ENCODE data around the gene RSU1.
"Not testable (repeated sequence)": the region's sequence is repeated elsewhere in the genome, so short reads cannot be mapped to it uniquely, and the experiment has no call there.

RSU1 gene

DNA sequence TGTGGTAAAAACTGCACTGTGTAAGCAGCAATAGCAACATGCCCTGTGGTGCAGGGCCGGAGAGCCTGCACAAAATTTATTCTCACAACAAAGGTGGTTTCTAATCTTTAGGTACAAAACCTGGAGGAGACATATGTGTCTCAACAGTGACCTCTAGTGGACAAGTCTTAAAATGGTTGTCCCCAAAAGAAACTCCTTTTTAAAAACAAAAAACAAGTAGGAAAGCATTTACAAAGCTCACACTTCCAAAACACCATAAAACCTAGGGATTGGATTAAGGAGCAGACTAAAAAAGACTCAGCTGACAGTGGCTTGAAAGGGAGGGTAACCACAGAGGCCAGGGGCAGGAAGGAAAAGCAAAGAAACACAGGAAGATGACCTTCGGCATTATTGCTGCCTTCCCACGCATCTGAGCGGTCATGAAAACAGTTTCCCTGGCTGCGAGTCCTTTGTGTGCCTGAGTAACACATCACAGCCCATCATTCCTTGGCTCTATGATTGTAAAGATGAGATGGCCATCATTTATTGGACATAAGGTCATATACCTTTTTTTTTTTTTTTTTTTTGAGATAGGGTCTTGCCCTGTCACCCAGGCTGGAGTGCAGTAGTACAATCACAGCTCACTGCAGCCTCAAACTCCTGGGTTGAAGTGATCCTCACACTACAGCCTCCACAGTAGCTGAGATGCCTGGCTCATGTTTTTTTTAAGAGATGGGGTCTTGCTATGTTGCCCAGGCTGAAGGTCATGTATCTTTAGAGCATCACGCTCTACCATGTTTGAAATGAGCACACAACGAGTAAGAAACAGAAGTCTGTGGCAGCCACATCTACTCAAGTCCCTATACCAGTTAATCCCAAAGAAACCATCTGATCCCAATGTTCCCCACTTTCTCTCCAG lies 39.5 kb downstream of the RSU1 start:
- peak; percentile 11 for DNase-seq

DNA sequence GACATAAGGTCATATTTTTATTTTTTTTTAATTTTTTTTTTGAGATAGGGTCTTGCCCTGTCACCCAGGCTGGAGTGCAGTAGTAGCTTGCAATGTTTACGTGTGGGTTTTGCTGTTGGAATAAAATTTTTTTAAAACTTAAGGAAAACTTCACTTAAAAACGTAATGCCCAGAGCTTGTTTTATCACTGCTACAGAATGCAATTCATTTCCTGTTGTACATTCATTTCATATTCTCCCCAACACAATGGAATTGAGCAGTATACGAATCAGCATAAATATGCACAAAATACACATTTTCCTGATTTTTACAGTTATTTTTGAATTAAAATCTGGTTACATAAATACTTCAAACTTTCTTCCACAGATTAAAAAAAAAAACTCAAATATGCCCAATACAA lies 40.3 kb downstream of the RSU1 start:
- no peak for DNase-seq

DNA sequence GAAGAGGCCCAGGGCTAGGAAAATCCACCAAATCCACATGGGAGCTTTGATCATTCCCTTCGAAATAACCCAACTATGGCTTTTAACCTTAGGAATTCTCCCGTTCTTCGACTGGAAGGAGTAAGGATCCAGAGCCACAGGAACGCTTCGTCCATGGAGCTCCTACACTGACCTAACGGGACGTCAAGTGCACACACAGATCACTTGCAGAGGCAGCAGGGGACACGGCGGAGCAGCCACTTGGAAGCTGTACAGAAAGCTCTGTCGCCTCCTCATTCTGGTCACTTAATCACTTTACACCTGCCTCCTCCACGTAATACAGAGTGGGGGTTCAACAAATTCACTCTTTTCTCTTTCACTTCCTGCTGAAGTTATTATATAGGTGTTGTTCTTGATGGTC lies 43.9 kb downstream of the RSU1 start:
- no peak for DNase-seq

DNA sequence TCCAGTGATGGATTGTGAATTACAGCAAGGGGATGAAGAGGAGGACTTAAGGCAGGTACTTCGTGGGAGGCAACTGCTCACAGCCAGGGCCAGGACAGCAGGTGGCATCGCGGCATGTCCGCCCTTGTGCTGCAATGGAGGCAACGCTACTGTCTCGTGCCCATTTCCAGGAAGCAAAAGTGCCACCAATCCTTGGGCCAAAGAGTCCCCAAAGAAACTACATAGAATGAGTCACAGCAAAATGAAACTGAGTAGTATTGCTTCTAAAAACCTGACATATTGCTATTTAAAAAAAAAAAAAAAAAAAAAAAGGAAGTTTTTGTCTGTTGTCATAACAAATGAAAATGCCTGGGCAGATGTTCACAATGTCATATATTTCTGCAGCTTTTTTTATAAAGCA lies 46.6 kb downstream of the RSU1 start:
- no peak for DNase-seq

DNA sequence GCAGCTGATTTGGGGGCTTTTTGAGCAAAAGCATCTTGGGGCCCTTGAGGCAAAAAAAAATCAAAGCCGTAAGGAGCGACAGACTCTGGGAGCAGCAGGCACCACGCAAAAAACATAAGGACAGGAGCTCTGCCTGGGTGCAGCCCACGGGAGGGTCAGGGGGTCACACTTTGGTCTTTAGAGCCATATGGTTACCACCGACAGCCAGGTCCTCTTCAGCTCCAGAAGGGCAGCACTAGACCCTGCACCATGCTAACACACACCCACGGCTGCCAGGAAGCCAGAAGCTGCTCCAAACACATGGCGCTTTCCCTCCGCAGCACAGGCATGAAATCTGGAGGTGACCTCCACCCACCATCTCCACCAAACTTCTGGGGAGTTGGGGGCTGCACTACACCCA lies 47.1 kb downstream of the RSU1 start:
- no peak for DNase-seq

DNA sequence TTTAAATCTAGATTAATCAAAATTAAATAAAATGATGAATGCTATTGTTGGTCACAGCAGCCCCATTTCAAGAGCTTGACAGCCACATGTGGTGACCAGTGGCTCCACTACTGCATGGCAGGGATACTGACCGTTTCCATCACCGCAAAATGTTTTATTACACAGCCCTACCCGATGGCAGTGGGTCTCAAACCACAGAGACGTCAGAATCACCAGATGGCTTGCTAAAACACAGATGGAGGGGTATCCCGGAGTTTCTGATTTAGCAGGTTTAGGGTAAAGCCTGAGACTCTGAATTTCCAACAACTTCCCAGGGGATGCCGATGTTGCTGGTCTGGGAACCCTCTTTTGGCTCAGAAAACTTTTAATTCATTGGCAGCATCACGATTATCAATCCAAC lies 47.9 kb downstream of the RSU1 start:
- no peak for DNase-seq

DNA sequence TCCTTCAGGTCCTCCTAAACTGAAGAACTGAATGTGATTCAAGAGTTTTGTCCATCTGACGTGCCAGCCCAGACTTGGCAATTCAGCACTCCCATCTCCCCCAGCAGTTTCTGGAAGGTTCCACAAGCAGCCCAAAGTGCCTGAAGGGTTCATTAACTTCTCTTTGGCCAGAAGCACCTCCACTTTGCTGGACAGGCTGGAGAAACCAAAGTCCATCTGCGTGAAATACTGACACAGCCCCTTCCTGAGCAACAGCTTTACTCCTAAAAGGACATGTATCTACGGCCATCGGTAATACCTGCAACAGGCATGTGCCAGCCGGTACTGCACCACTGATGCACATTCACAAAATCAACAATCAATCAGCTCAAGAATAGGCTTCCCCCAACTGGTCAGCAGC lies 48.5 kb downstream of the RSU1 start:
- DNase-seq = no peak

DNA sequence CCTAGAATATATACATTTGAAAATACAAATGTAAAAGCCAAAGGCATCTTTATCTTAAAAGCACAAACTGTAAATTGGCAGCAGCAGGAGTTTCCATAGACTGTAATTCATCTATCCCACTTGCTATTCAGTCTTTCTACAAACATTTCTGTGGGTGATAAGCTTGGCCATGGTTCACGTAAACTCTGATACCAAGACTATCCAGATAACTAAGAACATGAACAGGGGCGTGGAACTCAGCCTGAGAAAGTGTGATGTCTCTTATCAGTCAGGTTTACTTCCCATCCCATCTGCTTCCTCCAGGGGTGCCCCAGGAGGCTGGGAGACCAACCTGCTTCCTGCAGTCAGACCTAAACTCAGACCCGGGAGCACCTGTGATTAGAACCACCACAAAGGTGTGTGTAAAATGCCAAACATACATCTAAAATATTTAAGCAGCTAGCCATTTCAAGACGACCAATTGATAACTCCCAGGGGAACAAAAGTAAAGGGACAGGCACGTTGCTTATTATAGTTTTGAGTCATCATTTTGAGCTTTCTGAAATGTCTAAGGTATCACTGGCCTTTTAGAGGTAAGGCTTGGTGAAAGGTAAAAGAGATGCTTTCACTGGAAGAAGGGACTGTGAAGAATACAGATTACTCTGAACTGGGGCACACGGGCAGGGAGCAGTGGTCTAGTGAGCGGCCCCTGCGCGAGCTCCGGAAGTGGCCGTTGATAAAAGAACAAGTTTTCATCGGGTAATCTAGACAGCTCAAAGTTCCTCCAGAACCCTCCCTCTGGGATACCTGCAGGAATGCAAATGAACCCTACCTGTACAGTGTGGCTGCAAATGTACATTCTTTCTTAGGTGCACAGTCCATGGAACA lies 51.5 kb downstream of the RSU1 start:
- no peak for DNase-seq

DNA sequence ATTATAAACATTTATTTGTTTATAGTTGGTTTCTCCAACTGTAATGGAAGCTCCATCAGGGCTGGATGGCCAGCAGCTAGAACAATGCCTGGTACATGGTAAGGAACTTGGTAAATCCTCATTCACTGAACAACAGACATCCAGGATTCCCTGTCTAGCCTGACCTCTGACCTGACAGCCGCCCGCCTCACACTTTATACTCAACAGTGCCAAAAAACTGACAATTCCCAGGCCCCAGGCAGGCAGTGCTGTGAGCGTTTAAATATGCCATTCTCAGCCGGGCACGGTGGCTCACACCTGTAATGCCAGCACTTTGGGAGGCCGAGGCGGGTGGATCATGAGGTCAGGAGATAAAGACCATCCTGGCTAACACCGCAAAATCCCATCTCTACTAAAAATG lies 55.9 kb downstream of the RSU1 start:
- DNase-seq = no peak

DNA sequence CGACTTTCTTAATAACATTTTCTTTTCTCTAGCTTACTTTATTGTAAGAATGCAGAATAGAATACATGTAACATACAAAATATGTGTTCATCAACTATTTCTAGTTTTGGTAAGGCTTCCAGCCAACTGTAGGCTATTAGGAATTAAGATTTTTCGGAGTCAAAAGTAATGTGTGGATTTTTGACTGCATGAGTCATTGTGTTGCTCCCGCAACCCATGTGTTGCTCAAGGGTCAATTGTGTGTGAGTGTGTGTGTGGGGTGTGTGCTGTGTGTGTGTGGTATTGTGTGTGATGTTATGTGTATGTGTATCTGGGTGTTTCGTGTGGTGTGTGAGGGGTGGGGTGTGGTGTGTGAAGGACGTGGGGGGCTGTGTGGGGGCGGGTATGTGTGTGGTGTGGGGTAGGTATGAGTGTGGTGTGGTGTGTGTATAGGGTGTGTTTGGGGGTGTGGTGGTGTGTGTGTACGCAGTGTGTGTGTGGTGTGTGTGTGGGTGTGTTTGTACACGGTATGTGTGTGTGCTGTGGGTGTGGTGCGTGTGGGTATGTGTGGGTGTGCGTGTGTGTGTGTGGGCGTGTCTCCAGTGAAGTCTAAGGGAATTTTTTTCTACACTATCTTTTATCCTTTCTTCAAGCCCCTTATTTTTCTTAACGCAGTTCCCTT lies 60.5 kb downstream of the RSU1 start:
- no peak for DNase-seq

DNA sequence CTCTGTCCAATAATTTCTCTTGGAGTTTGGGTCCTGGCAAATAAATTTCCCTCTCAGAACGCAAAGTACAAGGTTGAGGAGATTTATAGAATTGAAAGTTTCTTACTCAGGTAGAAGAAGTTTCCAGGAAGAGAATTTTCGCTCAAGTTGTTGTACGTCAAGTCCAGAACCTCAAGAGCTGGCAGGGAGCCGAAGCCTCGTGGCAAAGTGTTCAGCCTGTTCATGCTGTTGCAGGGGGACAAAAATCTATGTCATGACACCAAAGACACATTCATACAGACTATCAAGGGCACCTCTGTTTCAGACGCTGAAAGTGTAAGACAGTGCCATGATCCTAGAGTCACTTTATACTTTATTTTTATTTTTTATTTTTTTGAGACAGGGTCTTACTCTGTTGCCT lies 62.5 kb downstream of the RSU1 start:
- DNase-seq = no peak

DNA sequence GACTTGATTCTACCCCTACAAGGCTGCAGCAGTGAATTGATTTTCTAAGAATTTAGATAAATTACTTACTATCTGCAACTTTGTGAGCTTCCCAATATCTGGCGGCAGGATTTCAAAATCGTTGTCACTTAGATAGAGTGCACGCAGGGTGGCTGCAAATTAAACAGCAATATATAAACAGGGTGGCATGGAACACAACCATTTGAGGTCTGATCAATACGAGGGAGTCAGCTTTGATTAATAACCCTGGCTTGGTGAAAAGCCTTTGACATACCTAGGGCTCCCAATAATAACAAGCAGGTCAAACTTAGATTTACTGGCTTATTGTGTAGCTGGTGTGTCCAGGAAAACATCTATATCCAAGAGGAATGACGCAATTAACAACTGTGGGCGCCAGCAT lies 64.4 kb downstream of the RSU1 start:
- DNase-seq = not testable (repeated sequence)

DNA sequence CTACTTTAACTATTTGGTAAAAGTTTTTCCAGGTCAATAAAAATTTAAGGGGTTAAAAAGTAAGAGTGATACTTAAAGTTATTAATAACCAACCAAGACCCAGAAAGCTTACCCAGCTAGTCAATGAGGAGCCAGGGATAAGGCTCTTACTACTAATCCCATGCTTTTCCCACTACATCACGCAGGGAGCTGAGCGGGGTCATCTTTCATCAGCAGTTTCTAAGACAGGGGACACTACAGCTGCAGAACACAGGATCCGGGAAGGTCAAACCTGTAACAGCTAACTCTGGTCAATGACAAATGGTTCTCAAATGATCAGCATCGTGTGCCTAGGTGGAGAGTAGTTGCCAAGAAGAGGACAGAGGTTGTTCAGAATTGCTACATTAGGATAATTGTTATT lies 65.1 kb downstream of the RSU1 start:
- no peak for DNase-seq

DNA sequence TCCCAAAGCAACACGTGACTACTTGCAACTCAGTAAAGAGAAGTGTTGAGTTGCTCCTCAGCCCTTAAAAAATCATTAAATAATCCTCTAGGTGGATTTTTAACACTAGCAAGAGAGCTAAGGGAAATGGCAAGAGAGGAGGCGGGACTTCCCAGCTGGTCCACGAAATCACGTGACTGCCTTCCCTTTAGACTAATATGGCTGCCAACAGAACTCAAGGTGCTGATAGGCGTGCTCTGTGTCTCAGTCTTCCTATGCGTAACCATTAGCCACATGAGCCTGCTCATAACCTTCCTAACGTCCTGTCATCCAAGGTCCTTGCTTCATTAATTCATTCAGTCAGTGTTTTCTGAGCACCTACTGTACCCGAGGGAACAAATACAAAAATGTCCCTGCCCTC lies 66.0 kb downstream of the RSU1 start:
- no peak for DNase-seq

DNA sequence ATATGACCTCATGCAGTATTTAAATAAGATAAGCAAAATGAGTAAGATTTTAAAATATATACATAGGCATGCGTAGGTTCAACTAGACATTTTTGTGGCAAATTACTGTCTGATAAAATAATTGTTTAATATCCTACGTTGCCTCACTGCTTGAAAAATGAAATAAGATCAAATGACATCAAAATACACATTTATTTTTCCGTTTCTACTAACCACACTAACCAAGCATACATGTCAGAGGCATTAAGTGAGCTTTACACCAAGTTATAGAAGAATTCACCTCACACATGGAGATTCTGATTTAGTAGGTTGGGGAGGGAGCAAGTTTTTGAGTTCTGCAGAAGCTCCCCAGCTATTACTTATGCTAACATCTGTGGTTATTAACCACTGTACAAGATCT lies 66.8 kb downstream of the RSU1 start:
- DNase-seq = no peak

DNA sequence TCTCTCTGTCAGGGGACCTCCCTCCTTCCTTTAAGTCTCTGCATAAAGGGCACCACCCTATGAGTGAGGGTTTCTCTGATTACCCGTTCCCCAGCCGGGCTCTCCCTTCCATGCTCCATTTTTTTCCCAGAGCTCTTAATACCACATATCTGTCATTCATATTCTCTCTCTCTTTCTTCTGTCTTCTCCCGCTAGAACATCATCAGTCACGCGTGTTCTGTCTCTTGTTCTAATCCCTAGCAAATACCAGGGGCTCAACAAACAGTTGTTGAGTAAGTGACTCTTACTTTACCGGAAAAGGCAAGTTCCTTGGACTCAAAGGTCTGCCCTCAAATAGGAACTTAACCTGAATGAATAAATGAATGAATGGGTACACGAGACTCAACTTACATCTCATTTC lies 68.5 kb downstream of the RSU1 start:
- DNase-seq = no peak

DNA sequence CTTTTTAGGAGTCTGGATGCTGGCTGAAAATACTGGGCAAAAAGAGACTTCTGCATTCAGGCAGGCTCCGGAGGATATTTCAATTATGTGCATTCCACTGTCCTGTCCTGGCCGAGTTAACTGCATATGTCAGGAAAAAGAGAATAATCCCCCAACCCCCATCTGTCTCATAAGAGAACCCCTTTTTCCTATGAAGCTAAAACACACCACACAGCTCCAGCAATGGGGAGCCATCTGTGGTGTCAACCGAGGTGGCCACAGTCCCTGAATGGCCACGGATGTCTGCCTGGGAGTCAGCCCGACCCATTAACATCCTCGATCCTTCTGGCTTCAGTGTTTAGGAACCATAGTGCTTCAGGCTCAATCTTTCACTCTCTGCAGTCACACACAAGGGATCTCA lies 70.4 kb downstream of the RSU1 start:
- no peak for DNase-seq

DNA sequence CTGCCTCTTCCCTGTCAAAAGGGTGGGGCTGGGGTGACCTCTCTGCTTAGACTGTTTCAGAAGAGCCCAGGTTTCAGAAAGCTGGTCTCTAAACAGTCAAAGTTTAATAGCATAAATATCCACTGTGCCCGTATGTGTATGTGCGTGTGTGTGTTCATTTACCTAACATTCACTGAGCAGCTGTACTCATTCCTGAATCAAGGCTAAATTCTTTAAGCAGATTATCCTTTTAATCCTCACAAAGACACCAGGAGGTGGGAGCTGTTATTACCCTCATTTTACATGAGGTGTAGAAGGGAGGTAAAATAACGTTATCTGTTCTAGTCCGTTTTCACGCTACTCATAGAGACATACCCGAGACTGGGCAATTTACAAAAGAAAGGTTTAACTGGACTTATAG lies 72.2 kb downstream of the RSU1 start:
- no peak for DNase-seq

DNA sequence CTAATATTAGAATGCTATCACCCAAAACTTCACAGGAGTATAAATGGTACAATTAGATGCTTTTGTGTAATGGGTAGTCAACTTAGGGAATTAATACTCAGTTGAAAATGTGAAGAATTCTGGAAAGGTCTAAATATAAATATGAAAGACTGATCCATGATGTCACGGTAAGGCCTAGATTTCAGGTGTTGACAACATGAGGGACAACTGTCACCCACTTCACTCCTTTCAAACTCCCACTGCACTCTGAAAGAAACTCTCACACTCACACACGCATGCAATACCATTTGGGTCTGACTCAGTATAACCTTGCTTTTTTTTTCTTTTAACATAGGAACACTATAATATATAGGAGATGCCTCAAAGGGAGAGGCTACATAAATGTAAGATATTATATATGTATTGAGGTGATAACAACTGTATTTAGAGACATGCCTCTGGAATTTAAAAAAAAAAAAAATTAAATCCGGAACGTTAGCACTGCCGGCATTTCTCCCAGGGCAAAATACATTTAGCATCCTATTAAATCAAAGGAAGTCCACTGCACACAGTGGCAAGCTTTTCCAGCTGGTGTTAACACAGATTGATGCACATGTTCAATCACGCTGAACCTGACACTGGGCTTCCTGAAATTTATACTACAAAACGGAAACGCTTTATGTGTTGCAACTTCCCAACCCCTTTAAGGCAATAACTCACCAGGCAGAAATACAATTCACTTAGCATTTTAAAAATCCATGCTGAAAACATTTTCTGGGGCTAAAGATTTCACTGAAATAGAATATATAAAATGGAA lies 74.9 kb downstream of the RSU1 start:
- DNase-seq = no peak

DNA sequence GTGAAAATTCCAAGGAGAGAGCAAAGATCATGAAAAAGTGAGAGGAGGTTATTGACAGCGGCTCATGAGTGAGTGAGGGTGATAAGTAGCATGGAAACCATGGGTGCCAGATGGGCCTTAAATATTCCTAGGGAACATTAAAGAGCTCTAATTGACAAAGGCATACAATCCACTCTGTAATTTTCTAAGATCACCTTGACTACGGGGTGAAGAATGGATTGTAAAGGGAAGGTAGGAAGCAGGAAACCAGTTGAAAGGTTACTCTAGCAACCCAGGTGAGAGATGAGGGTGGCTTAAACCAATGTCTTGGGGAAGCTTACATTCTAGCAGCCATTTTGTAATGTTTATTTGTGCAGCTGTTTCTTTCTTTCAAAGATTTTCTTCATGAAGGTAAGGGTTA lies 75.7 kb downstream of the RSU1 start:
- DNase-seq = no peak

DNA sequence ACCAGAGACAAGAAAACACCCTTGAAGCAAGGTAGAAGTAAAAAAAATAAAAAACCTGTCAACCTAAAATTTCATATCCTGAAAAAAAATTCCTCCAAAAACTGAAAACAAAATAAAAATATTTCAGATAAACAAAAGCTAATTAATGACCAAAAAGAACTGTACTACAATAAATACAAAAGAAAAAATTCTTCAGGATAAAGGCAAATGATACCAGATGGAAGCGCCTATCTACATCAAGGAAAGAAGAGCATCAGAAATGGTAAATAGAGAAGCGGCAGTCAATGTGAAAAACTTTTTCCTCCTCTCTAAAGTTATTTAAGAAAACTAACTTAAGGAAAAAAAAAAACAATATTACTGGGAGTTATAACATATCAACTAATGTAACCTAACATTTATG lies 79.8 kb downstream of the RSU1 start:
- no peak for DNase-seq

DNA sequence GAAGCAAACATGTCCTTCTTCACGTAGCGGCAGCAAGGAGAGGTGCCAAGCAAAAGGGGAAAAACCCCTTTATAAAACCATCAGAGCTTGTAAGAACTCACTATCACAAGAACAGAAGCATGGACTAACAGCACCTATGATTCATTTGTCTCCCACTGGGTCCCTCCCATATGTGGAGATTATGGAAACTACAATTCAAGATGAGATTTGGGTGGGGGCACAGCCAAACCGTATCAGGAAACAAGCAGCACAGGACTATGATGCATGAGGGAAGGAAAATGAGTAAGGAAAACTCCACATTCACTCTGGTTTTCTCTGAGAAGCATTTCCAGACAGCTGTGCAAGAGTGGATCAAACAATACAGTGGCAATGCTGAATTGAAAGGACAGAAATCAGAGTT lies 81.6 kb downstream of the RSU1 start:
- no peak for DNase-seq

DNA sequence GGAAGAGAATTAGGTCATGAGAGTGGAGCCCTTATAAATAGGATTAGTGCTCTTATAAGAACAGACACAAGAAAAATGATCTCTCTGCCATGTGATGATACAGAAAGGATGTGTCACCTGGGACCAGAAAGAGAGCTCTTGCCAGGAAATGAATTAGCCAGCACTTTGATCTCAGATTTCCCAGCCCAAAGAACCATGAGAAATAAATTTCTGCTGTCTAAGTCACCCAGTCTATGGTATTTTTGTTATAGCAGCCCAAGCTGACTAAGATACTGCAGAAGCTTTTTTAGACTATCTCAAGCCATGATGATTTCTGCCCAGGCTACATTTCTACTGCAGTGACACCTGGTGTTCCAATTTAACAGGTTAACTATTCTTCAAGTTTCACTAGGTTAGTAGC lies 84.8 kb downstream of the RSU1 start:
- no peak for DNase-seq

Data from NCI-H2029 treated with DMSO at 0.1 percent for 48 hours (cell line).